Stimulated activated CD4-positive, alpha-beta T cell treated with anti-CD3 and anti-CD28 coated beads, Interleukin-2, amount 100 ng/mL, for 24 hours (primary cell): ENCODE results near the gene NCBP3.
"Not testable (repeated sequence)": the region's sequence is repeated elsewhere in the genome, so short reads cannot be mapped to it uniquely, and the experiment has no call there.

Experiments used
- DNase-seq, 2 donors: peaks; one replicate each; pipeline ENCODE4 v3.0.0-alpha.2; 2020

Gene NCBP3

DNA sequence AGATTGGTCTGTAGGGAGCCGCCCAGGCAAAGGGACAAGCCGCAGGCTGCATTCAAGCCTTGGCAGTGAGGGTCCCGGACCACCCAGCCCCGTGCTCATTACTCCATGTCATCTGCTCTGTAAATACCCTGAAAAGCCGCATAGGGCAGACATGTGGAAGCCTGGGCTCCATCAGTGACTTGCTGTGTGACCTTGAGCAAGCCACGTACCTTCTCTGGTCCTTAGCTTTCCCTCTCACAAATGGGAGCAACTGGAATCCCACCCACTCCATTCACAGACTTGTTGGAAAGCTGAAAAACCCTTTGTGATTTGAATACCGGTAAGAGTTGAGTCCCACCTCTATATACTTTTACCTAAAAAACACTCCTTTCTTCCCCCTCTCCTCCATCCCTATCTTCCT lies 34.9 kb upstream of the NCBP3 start:
- no peak for DNase-seq

DNA sequence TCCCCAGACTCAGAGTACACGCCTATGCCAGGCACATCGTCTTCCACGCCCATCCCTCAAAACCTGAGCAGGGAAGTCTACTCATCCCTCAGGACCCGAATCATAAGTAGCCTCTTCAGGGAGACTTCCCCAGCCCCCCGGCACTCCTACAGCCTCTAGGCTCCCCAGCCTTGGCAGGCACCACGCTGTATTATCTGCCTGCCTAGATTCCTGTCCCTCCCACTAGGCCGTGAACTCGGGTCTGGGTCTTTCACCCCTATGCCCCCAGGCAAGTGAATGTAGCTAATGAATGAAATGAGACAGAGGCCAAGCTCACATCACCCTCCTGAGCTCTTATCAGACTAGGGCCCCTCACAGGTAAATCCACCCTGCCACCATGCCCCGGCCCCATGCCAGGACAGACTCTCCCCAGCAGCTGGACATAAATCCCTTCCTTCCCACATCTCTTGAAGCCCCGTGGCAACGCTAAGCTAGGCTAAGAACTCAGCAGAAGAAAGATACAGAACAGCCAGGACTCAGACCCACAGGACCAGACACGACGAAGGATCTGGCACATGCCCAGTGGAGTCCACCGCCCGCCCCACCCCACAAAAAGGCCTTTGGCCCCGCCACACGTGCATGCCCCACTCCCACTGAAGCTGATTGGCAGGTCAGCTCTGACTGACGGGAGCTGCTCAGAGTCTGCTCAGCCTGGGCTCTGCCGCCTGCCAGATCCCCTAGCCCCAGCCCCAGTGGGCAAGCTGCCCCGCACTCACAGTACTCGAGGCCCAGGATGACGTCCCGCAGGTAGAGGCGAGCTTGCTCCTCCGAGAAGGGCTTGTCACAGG lies 33.8 kb upstream of the NCBP3 start:
- DNase-seq, result no peak

DNA sequence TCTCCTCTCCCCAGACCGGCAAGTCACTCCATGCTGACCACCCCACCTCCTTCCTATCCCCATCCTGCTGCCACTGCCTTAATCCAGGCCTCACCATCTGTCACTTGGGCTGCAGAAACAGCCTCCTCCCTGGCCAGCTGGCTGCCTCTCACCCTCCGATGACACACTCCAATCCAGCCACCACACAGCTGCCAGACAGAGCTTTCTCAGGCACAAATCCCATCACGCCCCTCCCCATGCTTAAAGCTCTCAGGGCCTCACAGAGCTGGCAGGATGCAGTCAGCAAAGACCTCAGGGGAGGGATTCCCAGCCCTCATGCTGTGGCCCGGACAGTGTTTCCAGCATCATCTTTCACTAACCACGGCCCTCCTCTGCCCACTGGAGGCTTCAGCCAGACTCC lies 33.1 kb upstream of the NCBP3 start:
- DNase-seq, result no peak

DNA sequence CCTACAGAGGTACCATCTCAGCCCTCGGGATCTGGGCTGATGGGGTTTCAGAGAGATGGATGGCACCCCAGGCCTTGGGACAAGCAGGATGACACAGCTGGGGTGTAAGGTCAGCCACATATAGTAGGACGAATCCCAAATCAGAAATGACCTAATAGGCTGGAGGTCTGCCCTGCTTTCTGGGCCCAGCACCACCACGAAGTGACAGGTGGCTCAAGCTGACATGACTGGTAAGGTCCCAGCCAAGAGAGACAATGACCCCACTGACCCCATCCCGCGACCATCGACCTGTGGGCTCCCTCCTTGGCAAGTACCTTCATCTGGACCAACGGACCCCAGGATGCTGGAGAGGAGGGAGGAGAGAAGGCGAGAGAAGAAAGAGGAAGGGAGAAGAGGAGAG lies 31.2 kb upstream of the NCBP3 start:
- no peak for DNase-seq

DNA sequence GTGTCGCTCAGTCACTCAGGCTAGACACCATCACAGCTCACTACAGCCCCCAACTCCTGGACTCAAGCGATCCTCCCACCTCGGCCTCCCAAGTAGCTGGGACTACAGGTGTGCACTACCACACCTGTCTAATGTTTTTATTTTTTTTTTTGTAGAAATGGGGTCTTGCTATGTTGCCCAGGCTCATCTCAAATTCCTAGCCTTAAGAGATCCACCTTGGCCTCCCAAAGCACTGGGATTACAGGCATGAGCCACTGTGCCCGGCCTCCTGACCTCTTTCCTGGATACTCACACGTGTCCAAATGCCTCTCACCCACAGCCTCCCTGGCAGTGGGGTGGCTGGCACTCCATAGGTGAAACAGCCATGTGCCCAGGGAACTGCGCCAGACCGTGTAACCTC lies 29.3 kb upstream of the NCBP3 start:
- DNase-seq, result no peak

DNA sequence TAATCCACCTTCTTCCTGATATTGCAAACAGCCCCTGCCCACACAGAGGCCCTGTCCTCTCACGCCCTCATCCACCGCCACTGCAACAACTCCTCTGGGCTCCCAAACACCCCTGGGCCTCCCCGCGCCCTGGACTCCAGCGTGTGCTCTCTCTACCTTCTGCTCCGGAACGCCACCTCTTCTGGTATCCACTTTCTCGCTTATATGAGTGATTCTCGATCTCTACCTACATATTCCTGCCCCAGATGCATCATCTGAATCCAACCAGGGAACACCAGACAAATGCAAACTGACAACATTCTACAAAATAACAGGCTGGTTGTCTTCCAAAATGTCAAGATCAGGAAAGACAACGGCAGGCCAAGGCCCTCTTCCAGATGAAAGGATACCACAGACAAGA lies 27.8 kb upstream of the NCBP3 start:
- DNase-seq, result no peak

DNA sequence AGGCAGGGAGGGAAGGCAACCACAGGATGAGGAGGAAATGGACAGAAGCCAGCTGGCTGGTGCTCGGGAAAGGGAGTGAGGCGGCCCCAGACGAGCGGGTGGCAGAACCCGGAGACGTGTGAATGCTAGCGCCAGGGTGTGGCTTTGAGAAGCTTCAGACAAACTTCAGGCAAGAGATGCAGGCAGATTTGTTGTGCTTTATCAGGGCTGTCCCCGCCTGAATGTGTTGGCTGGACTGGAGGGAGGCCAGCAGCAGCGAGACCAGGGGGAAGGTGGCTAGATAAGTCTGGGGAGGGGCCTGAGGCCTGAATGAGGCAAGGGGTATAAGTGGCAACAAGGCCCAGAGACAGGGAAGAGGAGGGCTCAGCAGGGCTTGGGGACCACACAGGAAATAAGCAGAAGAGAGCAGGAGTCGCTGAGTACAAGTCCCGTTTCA lies 24.8 kb upstream of the NCBP3 start:
- DNase-seq, result no peak

DNA sequence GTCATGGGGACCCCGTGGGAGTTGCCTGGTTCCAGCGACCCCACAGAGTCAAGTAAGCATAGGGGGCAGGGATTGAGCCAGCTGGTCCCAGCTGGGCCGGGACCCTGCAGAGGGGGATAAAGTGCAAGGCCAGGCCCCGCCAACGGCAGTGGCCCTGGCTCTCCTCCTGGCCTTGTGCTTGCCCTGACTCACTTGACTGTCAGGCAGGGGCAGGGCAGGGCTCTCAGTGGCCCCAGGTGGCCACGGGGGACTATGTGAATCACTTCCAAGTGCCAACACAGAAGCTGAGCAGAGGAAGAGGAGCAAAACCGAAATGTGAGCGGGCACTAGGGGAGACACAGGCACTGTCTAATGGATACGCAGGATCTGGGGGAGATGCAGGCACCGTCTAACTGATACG lies 21.6 kb upstream of the NCBP3 start:
- no peak for DNase-seq

DNA sequence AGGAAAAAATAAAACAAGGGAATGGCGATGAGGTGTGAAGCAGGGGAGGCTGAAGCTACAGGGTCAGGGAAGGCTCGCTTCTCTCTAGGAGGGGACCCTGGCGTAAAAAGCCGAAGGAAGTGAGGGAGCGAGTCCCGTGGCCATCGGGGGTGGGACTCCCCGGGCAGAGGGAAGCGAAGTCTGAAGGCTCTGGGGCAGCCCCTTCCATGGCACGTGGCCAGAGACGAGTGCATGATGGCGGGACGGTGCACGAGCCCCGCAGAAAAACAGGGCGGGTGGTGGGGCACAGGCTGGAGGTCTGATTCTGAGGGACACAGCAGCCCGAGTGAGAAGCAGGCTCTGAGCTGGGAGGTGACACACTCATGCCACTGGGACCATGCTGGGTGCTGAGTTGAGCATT lies 21.1 kb upstream of the NCBP3 start:
- DNase-seq, result no peak

DNA sequence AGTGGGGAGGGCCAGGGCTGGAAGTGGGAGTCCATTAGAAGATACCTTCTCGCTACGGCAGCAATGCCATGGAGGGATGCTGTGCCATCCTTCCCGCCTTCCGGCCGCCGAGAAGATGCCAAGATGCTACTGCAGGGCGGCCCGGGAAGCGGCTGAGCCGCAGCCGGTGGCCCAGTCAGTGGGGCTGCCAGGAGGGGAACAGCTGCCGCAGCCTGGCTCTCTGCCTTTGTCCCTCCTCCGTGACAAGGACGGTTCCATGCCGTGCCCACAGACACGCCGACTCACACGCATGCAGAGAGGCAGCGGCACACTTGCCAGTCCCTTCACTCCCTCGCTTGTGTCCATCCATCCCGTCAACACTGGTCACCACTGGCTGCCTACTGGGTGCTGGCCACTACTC lies 20.2 kb upstream of the NCBP3 start:
- DNase-seq, result no peak

DNA sequence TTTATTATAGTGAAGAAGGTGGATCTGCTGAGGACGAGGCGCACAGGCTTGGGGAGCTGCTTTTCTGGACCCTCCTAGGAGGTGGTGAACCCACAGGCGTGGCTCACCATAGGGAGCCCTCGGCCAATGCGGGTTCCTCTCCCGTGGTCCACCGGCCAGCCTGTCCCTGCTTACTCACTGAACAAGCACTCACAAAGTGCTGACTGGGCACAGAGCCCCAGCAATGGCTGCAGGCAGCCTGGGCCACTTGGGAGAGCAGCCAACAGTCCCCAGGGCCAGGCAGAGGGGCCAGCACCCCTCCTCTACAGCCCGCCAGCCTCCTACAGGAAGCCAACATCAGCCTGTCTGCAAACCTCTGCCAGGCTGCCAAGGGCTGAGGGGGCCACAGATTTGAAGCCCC lies 19.1 kb upstream of the NCBP3 start:
- no peak for DNase-seq

DNA sequence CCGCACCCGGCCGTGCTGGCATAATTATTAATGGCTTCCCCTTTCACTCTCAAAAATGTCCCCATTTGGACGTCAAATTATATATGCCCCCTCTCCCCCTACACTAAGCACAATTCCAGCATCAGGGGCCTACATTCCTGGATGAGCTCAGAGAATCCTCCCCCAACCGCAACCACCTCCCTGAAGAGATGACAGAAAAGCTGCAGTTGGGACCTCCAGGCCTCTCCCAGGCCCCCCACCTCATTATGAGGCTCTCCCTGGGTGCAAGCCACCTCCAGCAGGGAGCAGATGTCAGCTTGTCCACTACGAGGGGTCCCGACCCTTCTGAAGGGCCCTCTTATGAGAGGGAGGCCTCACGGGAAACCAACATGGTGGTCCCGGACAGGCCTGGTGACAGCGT lies 18.5 kb upstream of the NCBP3 start:
- no peak for DNase-seq

DNA sequence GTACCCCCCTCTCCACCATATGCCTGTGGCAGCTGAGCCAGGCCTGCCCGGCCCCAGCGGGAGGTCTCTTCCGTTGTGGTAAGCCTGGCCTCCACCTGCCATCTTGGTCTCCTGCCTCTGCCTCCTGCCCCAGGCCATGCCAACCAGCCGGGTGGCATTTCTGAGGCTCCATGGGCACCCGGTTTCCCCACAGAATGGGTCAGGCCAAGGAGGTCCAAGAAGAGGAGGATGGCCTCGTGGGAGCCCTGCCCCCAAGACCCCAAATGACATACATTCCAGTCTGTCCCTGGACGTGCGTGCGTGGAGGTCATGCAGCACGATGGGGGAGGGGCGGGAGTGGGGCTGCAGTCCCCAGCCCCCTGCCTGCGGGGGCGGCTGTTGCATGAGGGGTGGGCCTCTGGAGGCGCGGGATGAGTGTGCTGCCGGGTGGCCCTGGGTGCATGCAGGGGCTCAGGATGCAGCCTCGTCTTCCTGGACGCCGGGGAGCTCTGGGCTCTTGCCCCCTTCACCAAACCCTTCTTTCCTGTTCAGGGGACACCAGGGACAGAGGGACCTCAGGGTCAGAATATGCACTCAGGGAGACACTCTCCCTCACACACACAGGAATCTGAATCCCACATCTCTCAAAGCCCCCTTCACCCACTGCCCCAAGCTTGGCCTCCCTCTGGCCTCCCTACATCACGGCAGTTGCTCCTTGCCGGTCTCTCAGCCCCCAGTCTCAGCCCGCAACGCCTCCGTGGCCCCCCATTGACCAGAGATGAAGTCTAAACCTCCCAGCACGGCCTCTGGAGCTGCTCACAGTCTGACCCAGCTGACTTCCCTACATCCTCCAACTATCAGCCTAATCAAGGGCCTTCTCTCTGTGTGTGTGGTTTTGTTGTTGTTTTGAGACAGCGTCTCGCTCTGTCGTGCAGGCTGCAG lies 16.0 kb upstream of the NCBP3 start:
- no peak for DNase-seq

DNA sequence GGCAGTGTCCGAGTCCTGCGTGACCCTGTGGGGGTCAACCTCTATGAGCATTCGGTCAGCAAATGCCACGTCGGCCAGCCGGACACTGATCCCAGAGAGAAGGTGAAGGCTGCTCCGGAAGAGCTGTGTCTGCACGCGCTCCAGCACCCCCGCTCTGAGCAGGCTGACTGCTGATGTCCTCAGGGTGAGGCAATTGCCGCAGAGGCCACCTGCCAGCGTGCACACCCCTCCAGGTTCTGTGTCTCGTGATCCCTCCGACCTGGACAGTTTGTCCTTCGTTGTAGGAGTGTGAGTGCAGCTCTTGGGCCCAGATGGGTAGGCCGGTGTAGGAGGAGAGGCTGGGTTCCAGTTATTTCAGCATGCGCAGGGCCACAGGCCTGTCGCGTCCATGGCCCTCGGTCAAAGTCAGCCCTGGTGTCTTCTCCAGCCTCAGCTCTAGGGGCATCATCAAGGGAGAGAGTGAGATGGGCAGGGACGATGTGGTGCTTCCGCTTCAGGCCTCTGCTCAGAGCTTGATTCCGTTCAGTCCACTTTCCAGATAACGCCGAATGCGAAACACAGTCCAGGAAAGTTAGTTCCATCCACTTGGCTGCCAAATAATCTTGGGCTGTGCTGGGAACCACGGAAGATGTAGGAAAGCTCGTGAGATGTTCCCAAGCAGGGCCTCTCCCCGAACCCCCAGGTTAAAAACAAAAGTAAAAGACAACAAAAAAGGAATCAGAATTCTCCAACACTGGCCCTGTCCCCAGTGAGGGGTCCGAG lies 15.1 kb upstream of the NCBP3 start:
- DNase-seq, result no peak

DNA sequence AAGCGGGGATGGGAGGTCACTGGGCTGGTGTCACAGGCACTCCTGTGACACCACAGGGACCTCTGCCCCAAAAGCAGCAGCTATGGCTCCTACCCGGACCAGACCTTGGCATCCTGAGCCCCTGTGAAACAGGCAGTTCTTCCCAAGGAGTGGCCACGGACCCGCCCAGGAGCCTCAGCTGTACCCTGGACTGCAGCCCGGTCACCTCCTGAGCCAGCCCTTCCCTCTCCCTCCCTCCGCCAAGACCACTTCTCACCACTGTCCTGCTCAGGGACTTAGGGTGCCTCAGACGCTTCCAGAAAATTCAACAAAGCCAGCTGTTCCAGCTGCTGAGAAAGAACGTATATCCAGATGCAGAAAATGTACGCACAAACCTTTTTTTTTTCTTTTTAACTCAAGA lies 13.9 kb upstream of the NCBP3 start:
- DNase-seq, result no peak

DNA sequence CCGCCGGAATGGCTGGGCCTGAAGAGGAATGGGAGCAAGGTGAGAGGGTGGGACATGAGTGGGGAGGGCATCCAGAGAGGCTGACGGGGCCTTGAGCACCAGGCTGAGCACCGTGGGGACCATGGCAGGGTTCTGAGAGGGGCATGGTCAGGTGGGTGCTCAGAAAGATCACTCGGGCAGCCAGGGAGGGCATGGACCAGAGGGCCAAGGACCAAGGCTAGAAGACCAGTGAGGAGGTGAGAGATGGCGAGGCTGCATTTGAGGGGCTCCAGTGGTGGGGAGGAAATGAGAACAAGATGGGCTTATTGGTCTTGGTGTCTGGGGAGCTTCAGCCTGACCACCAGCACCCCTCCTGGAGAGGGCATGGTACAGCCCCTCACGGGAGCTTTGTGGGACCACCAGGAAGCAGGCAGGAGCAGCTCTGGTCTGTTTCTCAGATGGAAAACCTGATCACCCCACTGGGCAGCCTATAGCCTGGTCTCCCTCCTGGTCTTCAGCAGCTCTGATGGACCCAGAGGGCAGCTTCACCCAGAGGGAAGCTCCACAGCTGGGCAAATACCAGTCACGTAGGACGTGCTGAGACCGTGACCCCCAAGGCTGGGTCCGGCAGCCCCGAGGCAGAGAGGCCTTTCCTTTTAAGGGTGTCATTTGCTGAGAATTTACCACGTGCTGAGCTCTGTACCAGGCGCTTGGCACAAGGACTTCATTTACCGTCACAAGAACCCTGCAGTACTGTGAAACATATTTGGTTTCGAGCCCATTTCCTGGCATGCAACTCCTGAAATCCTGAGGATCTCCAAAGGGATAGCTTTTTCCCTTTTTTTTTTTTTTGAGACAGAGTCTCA lies 11.4 kb upstream of the NCBP3 start:
- DNase-seq, result no peak

DNA sequence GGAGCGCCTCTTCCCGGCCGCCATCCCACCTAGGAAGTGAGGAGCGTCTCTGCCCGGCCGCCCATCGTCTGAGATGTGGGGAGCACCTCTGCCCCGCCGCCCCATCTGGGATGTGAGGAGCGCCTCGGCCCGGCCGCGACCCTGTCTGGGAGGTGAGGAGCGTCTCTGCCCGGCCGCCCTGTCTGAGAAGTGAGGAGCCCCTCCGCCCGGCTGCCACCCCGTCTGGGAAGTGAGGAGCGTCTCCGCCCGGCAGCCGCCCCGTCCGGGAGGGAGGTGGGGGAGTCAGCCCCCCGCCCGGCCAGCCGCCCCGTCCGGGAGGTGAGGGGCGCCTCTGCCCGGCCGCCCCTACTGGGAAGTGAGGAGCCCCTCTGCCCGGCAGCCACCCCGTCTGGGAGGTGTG lies 8.2 kb upstream of the NCBP3 start:
- not testable (repeated sequence) for DNase-seq

DNA sequence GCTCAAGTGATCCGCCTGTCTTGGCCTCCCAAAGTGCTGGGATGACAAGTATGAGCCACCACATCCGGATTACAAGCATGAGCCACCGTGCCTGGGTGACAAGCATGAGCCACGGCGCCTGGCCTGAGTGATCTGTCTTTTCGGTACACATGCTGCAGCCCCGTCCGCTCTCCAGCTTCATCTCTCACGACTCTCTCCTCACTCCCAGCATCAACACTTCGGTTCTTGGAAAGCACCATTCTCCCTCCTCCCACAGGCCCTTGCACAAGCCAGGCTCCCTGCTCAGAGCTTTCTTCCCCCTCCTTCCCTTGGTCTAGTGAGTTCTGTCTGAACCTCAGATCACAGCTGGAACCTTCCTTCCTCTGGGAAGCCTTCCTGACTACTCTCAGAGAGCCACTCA lies 6.5 kb upstream of the NCBP3 start:
- no peak for DNase-seq

DNA sequence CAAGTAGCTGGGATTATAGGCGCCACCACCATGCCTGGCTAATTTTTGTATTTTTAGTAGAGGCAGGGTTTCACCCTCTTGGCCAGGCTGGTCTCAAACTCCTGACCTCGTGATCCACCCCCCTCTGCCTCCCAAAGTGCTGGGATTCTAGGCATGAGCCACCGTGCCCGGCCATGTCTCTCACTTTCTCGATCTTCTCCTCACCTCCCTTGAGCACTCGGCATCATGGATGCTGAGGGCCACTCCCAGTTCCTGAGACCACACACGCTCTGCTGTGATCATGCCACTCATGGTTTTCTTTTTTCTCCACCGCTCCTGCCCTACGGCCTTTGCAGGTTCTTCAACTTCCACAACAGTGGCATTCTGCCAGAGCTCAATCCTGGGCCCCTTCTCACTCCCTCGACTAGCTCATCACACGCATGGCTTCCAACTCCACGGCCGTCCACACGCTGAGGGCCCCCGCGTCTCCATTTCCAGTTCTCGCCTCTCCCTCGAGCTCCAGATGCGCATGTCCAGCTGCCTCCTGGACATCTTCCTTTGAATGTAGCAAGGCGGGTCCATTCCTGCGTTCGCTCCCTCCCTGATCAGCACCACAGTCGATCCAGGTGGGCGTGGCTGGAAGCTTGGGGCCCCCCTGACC lies 5.5 kb upstream of the NCBP3 start:
- DNase-seq, result no peak

DNA sequence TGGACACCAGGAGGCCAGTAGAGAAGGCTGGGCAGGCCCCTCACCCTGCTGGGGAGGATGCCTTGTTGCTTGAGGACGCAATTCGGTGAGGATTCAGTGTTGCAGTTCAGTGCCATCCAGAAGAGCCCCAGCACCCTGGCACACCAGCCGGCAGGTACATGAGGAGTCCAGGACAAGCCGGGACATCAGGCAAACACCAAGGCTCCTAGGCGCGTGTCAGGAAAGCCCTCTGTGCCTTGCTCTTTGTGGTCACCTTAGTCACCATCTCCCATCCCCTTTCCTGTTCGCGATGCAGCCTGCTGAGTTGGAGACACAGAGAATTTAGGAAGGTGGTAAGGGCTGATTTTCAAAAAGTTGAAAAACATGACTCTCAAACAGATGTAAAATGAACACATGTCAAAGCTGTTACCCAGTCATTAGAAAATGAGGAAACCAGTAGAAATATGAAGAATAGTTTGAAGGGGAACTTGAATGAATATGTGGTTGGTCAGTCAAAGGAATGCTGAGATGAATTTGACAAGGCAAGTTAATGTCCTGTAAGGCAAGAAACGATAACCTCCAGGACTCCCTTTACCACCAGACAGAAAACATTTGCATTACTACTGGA lies 2.3 kb upstream of the NCBP3 start:
- DNase-seq, result no peak

DNA sequence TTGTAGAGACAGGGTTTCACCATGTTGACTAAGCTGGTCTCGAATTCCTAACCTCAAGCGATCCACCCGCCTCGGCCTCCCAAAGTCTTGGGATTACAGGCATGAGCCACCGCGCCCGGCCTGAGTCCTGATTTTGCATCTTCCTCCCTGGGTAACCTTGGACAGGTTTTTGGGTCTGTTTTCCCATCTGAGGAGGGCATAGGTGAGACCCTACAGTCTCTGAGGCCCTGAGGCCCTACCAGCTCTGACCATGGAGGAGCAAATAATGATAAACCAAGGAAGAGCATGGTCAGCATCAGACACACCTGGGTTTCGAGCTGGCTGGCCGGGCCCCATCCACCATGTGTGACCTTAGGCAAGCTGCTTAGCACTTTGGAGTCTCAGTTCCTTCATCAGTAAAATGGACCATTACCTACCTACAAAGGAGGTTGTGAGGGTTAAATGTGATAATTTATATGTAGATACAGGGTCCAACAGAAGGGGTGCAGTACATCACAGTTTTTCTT lies 1.2 kb upstream of the NCBP3 start:
- DNase-seq, result no peak
